Panc1 (cell line): ENCODE measurements around the gene PCYT2.

Source experiments
- CTCF ChIP-seq: fragments of 450-650 bp; IDR thresholded peaks from 2 replicates; pipeline ENCODE4 v1.5.1; 2017; ENCODE audit warnings: mild to moderate bottlenecking
- POLR2AphosphoS5 ChIP-seq: IDR thresholded peaks from 2 replicates; pipeline ENCODE4 v1.6.1; 2012; ENCODE audit warnings: mild to moderate bottlenecking, low read depth, low read length, moderate library complexity
- SIN3A ChIP-seq: IDR thresholded peaks from 2 replicates; pipeline ENCODE4 v1.6.1; 2012; ENCODE audit warnings: low read depth, mild to moderate bottlenecking, low read length, moderate library complexity, borderline replicate concordance; ENCODE audit not compliant: insufficient read depth
- TCF7L2 ChIP-seq: IDR thresholded peaks from 2 replicates; pipeline ENCODE4 v1.6.1; 2011; ENCODE audit warnings: mild to moderate bottlenecking, low read depth, low read length, inconsistent platforms
- TF ChIP-seq, protein P1 (sequence below), 2 experiments: IDR thresholded peaks; 2 replicates each; pipeline ENCODE4 v1.6.1; 2011 to 2012; ENCODE audit warnings: low read depth in 2 of 2, control low read depth in 1 of 2, low read length in 1 of 2, mild to moderate bottlenecking in 1 of 2, moderate library complexity in 1 of 2; ENCODE audit not compliant: insufficient read depth in 1 of 2

GRCh38 chr17:81865733-81866439, 45.3 kb downstream of the PCYT2 start:
- no peak for TF ChIP-seq CTCF
- TF ChIP-seq SIN3A, result no peak
- no peak for TF ChIP-seq POLR2AphosphoS5
- TF ChIP-seq, protein P1, sequence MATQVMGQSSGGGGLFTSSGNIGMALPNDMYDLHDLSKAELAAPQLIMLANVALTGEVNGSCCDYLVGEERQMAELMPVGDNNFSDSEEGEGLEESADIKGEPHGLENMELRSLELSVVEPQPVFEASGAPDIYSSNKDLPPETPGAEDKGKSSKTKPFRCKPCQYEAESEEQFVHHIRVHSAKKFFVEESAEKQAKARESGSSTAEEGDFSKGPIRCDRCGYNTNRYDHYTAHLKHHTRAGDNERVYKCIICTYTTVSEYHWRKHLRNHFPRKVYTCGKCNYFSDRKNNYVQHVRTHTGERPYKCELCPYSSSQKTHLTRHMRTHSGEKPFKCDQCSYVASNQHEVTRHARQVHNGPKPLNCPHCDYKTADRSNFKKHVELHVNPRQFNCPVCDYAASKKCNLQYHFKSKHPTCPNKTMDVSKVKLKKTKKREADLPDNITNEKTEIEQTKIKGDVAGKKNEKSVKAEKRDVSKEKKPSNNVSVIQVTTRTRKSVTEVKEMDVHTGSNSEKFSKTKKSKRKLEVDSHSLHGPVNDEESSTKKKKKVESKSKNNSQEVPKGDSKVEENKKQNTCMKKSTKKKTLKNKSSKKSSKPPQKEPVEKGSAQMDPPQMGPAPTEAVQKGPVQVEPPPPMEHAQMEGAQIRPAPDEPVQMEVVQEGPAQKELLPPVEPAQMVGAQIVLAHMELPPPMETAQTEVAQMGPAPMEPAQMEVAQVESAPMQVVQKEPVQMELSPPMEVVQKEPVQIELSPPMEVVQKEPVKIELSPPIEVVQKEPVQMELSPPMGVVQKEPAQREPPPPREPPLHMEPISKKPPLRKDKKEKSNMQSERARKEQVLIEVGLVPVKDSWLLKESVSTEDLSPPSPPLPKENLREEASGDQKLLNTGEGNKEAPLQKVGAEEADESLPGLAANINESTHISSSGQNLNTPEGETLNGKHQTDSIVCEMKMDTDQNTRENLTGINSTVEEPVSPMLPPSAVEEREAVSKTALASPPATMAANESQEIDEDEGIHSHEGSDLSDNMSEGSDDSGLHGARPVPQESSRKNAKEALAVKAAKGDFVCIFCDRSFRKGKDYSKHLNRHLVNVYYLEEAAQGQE (IDR thresholded peaks at IDR 0.05; ENCODE audit: insufficient read depth in 1 of 2, low read depth in 2 of 2, low read length in 1 of 2), result no peak
- no peak for TF ChIP-seq TCF7L2
